OCI-LY1 (cell line): ENCODE data around the gene RECQL5.

ENCODE experiments used
- EZH2 ChIP-seq: fragments of 200-600 bp; sonication (generic), shearing (Covaris generic); IDR thresholded peaks from 2 replicates; pipeline ENCODE4 v1.8.0; 2017; ENCODE audit warnings: borderline replicate concordance, mixed run types, mild to moderate bottlenecking, antibody characterized with exemption, low read length, moderate library complexity, mixed read lengths
- TF ChIP-seq, protein P1 (sequence below): fragments of 200-600 bp; sonication (generic), shearing (Covaris generic); IDR thresholded peaks from 2 replicates; pipeline ENCODE4 v1.5.1; 2017; ENCODE audit warnings: mild to moderate bottlenecking, antibody characterized with exemption, low read length, moderate library complexity, mixed read lengths

- TF ChIP-seq, protein P1, sequence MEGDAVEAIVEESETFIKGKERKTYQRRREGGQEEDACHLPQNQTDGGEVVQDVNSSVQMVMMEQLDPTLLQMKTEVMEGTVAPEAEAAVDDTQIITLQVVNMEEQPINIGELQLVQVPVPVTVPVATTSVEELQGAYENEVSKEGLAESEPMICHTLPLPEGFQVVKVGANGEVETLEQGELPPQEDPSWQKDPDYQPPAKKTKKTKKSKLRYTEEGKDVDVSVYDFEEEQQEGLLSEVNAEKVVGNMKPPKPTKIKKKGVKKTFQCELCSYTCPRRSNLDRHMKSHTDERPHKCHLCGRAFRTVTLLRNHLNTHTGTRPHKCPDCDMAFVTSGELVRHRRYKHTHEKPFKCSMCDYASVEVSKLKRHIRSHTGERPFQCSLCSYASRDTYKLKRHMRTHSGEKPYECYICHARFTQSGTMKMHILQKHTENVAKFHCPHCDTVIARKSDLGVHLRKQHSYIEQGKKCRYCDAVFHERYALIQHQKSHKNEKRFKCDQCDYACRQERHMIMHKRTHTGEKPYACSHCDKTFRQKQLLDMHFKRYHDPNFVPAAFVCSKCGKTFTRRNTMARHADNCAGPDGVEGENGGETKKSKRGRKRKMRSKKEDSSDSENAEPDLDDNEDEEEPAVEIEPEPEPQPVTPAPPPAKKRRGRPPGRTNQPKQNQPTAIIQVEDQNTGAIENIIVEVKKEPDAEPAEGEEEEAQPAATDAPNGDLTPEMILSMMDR, result no peak
- no peak for TF ChIP-seq EZH2
These were observed 40.4 kb downstream of the RECQL5 start for GRCh38 chr17:75626496-75627038.
